ENCODE measurements around the gene RALGPS1.

DNA sequence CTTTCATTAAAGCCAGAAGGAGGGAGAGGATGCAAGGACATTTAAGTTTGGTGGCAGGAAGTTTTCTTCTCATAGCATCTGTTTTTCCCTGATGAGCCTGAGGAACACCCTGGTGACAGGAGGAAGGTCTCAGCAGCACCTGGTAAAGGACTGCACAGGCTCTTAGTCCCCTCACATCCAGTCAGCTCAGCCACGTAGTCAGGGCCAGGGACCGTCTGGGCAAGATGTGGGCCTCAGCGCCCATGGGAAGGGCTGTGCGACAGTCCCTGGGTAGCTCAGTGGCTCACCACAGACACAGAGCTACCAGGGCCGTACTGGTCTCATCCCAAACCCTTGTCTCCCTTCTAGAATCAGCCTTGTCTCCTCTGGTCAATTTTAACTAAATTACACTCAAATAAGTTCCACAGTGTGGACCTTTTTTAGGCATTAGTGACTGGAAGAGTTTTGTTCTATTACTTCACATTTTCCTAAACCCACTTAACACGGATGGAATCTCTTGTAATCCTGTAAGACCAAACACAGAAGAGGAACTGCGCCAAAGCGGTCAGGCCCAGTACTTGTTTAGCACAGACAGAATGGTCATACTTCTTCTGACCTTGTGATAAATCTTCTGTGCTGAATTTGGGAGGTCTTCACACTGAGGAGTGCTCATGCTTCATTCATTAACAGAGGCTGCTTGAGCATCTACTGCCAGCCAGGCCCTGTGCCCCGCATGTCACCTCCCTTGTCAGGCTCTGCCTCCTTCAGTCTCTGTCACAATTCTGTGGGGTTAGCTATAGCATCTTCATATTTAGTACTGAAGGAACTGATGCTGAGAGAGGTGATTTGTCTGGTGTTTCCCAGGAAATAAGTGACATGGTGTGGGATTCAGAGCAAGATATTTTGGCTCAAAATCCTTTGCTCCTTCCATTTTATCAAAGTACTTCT lies 116.5 kb downstream of the RALGPS1 start:
- TF ChIP-seq, protein P1, sequence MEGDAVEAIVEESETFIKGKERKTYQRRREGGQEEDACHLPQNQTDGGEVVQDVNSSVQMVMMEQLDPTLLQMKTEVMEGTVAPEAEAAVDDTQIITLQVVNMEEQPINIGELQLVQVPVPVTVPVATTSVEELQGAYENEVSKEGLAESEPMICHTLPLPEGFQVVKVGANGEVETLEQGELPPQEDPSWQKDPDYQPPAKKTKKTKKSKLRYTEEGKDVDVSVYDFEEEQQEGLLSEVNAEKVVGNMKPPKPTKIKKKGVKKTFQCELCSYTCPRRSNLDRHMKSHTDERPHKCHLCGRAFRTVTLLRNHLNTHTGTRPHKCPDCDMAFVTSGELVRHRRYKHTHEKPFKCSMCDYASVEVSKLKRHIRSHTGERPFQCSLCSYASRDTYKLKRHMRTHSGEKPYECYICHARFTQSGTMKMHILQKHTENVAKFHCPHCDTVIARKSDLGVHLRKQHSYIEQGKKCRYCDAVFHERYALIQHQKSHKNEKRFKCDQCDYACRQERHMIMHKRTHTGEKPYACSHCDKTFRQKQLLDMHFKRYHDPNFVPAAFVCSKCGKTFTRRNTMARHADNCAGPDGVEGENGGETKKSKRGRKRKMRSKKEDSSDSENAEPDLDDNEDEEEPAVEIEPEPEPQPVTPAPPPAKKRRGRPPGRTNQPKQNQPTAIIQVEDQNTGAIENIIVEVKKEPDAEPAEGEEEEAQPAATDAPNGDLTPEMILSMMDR (IDR thresholded peaks at IDR 0.05) = no peak
- TF ChIP-seq POLR2A (IDR thresholded peaks at IDR 0.05; ENCODE audit: low read length) (no peak), EP300 (IDR thresholded peaks at IDR 0.05) (no peak), FOSL2 (IDR thresholded peaks at IDR 0.05) (no peak), FOSL2 (CRISPR knock-in tag; IDR thresholded peaks at IDR 0.05) (no peak), KDM1A (IDR thresholded peaks at IDR 0.05; ENCODE audit: low read depth) (no peak), JUN (IDR thresholded peaks at IDR 0.05) (no peak), MYC (IDR thresholded peaks at IDR 0.05; ENCODE audit: borderline replicate concordance, low read length) (no peak), CEBPB (IDR thresholded peaks at IDR 0.05) (no peak), NR3C1 (IDR thresholded peaks at IDR 0.05) (no peak)
- TF ChIP-seq, protein P2, sequence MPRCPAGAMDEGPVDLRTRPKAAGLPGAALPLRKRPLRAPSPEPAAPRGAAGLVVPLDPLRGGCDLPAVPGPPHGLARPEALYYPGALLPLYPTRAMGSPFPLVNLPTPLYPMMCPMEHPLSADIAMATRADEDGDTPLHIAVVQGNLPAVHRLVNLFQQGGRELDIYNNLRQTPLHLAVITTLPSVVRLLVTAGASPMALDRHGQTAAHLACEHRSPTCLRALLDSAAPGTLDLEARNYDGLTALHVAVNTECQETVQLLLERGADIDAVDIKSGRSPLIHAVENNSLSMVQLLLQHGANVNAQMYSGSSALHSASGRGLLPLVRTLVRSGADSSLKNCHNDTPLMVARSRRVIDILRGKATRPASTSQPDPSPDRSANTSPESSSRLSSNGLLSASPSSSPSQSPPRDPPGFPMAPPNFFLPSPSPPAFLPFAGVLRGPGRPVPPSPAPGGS (IDR thresholded peaks at IDR 0.05) = no peak
- TF ChIP-seq, protein P3, sequence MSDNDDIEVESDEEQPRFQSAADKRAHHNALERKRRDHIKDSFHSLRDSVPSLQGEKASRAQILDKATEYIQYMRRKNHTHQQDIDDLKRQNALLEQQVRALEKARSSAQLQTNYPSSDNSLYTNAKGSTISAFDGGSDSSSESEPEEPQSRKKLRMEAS (IDR thresholded peaks at IDR 0.05) = no peak

All from A549 (cell line).